ENCODE measurements around the gene PFDN1.
"Not testable (repeated sequence)": the region's sequence is repeated elsewhere in the genome, so short reads cannot be mapped to it uniquely, and the experiment has no call there.

Gene PFDN1

GRCh38 chr5:140302786-140303639 lies at the start of gene PFDN1:
TSS of gene PFDN1 (minus strand) at chr5:140303101. CDS start at chr5:140303073, 28 bp downstream.
- peak; percentile 87 to 90 for DNase-seq (ENCODE audit: low read depth in 2 of 2)

- DNase-seq (ENCODE audit: low read depth in 2 of 2): peak in 1 of 2 donors; percentile 32
Observed at GRCh38 chr5:140351609-140352334, 48.9 kb upstream of the PFDN1 start.

- DNase-seq (ENCODE audit: low read depth in 2 of 2): no peak
Observed at GRCh38 chr5:140349244-140349643, 46.3 kb upstream of the PFDN1 start.

- no peak for DNase-seq (ENCODE audit: low read depth in 2 of 2)
Observed at GRCh38 chr5:140348104-140348503, 45.2 kb upstream of the PFDN1 start.

GRCh38 chr5:140347360-140347759 lies 44.5 kb upstream of the PFDN1 start:
- DNase-seq (ENCODE audit: low read depth in 2 of 2): no peak

GRCh38 chr5:140346348-140347221 lies 43.7 kb upstream of the PFDN1 start, which contains the start of gene HBEGF:
TSS of gene HBEGF (minus strand) at chr5:140346603. CDS start at chr5:140346328, 275 bp downstream.
- peak in 1 of 2 donors; percentile 41 for DNase-seq (ENCODE audit: low read depth in 2 of 2)

GRCh38 chr5:140345919-140346347 lies 43.0 kb upstream of the PFDN1 start:
- DNase-seq (ENCODE audit: low read depth in 2 of 2): peak in 1 of 2 donors; percentile 16

GRCh38 chr5:140344683-140345423 lies 42.0 kb upstream of the PFDN1 start:
- no peak for DNase-seq (ENCODE audit: low read depth in 2 of 2)

- DNase-seq (ENCODE audit: low read depth in 2 of 2): not testable (repeated sequence)
Observed at GRCh38 chr5:140343849-140344248, 40.9 kb upstream of the PFDN1 start.

GRCh38 chr5:140342896-140343295 lies 40.0 kb upstream of the PFDN1 start:
- no peak for DNase-seq (ENCODE audit: low read depth in 2 of 2)

- DNase-seq (ENCODE audit: low read depth in 2 of 2): no peak
Observed at GRCh38 chr5:140342287-140342686, 39.4 kb upstream of the PFDN1 start.

- DNase-seq (ENCODE audit: low read depth in 2 of 2): no peak
Observed at GRCh38 chr5:140341591-140341990, 38.7 kb upstream of the PFDN1 start.

GRCh38 chr5:140340605-140341121 lies 37.8 kb upstream of the PFDN1 start:
- no peak for DNase-seq (ENCODE audit: low read depth in 2 of 2)

GRCh38 chr5:140339636-140340035 lies 36.7 kb upstream of the PFDN1 start:
- no peak for DNase-seq (ENCODE audit: low read depth in 2 of 2)

GRCh38 chr5:140338908-140339307 lies 36.0 kb upstream of the PFDN1 start:
- no peak for DNase-seq (ENCODE audit: low read depth in 2 of 2)

GRCh38 chr5:140338336-140338735 lies 35.4 kb upstream of the PFDN1 start:
- no peak for DNase-seq (ENCODE audit: low read depth in 2 of 2)

GRCh38 chr5:140337880-140338279 lies 35.0 kb upstream of the PFDN1 start:
- DNase-seq (ENCODE audit: low read depth in 2 of 2): no peak

GRCh38 chr5:140336388-140336787 lies 33.5 kb upstream of the PFDN1 start:
- DNase-seq (ENCODE audit: low read depth in 2 of 2): no peak

GRCh38 chr5:140331638-140332037 lies 28.7 kb upstream of the PFDN1 start:
- DNase-seq (ENCODE audit: low read depth in 2 of 2): no peak

- no peak for DNase-seq (ENCODE audit: low read depth in 2 of 2)
Observed at GRCh38 chr5:140329739-140330481, 27.0 kb upstream of the PFDN1 start.
